ENCODE results near the gene SFMBT1. TPM values are rescaled to one million over a fixed set of nuclear protein-coding genes. Genes with fewer than 3 reads are reported as not detected.

SFMBT1 gene
- total RNA-seq, 1 experiment from 2014 or later: 22.2 TPM

- no peak overlapping the region for H3K4me3 ChIP-seq (ENCODE audit: insufficient read depth, low read depth, low read length)
- H3K27me3 ChIP-seq (ENCODE audit: control insufficient read depth, insufficient read depth, low read length): no peaks in the 10 kb centered on the region
- DNase-seq: no peak
- H3K36me3 ChIP-seq (replicated peaks; ENCODE audit: control insufficient read depth, insufficient read depth, low read length): no peaks in the 10 kb centered on the region
Observed at GRCh38 chr3:53078656-53079055, 32.8 kb upstream of the SFMBT1 start.

GRCh38 chr3:53077476-53078220 is 31.8 kb upstream of the SFMBT1 start:
- peak; percentile 15 for DNase-seq
- H3K4me3 ChIP-seq (ENCODE audit: insufficient read depth, low read depth, low read length): no peak overlapping the region
- no peaks in the 10 kb centered on the region for H3K36me3 ChIP-seq (replicated peaks; ENCODE audit: control insufficient read depth, insufficient read depth, low read length)
- H3K27me3 ChIP-seq (ENCODE audit: control insufficient read depth, insufficient read depth, low read length): no peaks in the 10 kb centered on the region

DNA sequence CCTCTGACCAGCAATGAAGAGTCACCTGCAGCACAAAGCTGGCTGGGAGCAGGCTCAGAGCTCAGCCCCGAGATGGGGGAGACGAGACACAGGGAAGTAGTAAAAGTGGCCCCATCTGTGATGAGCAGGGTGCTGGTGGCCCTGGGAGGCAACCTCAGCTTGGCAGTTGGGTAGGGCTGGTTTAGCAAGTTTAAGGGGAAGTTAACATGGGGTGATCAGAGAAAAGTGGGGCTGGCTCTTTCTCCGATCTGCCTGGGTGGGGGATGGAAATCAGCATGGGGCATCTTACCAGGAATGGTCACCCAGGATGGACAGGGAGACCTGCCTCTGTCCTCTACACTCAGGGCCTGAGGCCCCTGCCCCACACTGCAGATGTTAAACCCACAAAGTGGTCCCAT is 29.9 kb upstream of the SFMBT1 start:
- DNase-seq: peak; percentile 10
- no peak overlapping the region for H3K4me3 ChIP-seq (ENCODE audit: insufficient read depth, low read depth, low read length)
- no peaks in the 10 kb centered on the region for H3K27me3 ChIP-seq (ENCODE audit: control insufficient read depth, insufficient read depth, low read length)
- no peaks in the 10 kb centered on the region for H3K36me3 ChIP-seq (replicated peaks; ENCODE audit: control insufficient read depth, insufficient read depth, low read length)

DNA sequence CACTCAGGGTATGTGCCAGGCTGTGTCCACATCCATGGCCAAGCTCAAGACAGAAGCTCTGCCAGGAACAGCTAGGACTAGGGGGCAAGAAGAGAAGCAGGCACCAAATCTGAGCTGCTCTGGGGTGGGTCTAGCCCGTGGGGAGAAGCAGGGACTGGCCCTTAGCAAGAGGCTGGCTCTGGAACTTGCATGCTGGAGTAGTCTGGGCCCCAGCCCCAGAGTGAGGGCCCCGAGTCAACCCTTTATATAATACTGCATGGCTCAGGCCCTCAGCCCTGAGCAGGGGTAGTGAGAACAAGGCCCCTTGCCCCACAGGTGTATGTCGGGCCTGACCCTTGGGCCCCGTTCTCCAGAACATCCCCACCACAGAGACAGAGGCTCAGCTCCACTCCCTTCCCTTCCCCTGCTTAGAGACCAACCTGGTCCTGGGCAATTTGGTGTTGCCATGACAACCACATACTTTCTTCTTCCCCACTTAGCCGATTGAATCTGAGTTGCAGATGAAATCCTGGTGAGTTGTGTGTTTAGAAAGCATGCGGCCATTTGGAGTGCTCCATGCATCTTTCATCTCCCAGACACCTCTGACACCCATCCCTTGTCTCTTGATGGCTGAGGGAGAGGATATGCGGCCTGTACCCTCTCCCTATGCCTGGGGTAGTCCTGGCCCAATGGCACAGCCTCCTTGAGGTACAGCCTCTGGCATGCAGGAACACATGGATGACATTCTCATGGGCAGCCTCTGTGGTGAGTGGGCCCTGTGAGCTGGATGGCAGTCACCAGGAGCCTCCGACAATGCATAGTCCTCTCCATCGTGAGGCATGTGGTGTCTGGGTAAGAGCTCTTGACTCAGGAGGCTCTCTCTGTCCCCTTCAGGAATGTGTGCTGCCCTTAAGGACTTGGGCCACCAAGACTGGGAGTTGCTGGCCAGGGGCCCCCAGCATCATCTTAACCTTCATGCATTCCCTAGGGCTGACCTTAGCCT is 29.2 kb upstream of the SFMBT1 start:
- DNase-seq: peak; percentile 35
- H3K4me3 ChIP-seq (ENCODE audit: insufficient read depth, low read depth, low read length): no peak overlapping the region
- no peaks in the 10 kb centered on the region for H3K27me3 ChIP-seq (ENCODE audit: control insufficient read depth, insufficient read depth, low read length)
- H3K36me3 ChIP-seq (replicated peaks; ENCODE audit: control insufficient read depth, insufficient read depth, low read length): no peaks in the 10 kb centered on the region

DNA sequence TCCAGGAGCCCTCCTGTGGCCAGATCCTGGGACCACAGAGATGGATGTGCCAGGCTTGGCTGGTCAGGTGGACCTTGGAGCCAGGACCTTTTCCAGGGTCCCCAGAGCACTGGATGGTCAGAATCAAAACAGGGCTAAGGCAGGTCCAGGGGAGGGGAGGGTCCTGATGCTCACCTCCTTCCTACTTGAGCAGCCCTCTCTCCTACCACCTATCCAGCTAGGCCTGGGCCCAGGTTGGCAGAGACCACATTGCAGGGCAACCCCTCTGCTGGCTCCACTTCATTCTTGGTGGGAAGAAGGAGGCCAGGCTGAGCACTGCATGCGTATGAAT is 28.5 kb upstream of the SFMBT1 start:
- Histone ChIP-seq H3K4me3 (ENCODE audit: insufficient read depth, low read depth, low read length) (no peak overlapping the region), H3K27me3 (ENCODE audit: control insufficient read depth, insufficient read depth, low read length) (no peaks in the 10 kb centered on the region), H3K36me3 (replicated peaks; ENCODE audit: control insufficient read depth, insufficient read depth, low read length) (no peaks in the 10 kb centered on the region)
- peak; percentile 5 for DNase-seq

- peak; percentile 48 for DNase-seq
- Histone ChIP-seq H3K4me3 (ENCODE audit: insufficient read depth, low read depth, low read length) (no peak overlapping the region), H3K36me3 (replicated peaks; ENCODE audit: control insufficient read depth, insufficient read depth, low read length) (no peaks in the 10 kb centered on the region)
Observed at GRCh38 chr3:53073553-53074365, 27.9 kb upstream of the SFMBT1 start.

GRCh38 chr3:53072653-53073552 is 27.0 kb upstream of the SFMBT1 start:
- H3K4me3 ChIP-seq (ENCODE audit: insufficient read depth, low read depth, low read length): peak overlapping the region; percentile 44
- DNase-seq: peak; percentile 93
- no peaks in the 10 kb centered on the region for H3K27me3 ChIP-seq (ENCODE audit: control insufficient read depth, insufficient read depth, low read length)
- H3K36me3 ChIP-seq (replicated peaks; ENCODE audit: control insufficient read depth, insufficient read depth, low read length): no peaks in the 10 kb centered on the region

More at GRCh38 chr3:53073553-53074365, 27.9 kb upstream of the SFMBT1 start:
- H3K27me3 ChIP-seq (ENCODE audit: control insufficient read depth, insufficient read depth, low read length): no peaks in the 10 kb centered on the region

DNA sequence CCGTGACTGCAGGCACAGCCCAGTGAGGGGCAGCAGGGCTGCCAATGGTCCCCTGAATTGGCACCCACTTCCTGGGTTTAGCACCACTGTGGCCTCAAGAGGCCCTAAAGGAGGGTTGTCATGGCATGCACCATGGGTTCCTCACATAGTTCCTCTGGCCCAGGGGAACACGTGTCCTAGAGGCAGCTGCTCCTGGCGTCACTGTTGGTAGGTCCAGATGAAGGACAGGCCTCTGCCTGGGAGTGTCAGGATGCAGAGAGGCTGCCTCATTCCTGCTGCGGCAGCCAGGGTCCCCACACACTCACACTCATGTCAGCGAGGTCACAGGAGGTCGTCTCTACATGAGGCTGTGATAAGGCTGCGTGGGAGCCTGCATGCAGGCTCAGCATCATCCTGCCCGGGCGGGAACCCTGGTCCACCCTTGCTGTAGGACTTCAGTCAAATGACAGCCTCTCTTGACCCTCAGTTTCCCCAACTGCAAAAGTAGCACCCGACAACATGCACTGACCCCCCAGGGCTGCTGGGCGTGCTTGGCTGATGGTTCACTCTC is 26.1 kb upstream of the SFMBT1 start:
- H3K36me3 ChIP-seq (replicated peaks; ENCODE audit: control insufficient read depth, insufficient read depth, low read length): no peaks in the 10 kb centered on the region
- no peak overlapping the region for H3K4me3 ChIP-seq (ENCODE audit: insufficient read depth, low read depth, low read length)
- DNase-seq: no peak
- no peaks in the 10 kb centered on the region for H3K27me3 ChIP-seq (ENCODE audit: control insufficient read depth, insufficient read depth, low read length)

DNA sequence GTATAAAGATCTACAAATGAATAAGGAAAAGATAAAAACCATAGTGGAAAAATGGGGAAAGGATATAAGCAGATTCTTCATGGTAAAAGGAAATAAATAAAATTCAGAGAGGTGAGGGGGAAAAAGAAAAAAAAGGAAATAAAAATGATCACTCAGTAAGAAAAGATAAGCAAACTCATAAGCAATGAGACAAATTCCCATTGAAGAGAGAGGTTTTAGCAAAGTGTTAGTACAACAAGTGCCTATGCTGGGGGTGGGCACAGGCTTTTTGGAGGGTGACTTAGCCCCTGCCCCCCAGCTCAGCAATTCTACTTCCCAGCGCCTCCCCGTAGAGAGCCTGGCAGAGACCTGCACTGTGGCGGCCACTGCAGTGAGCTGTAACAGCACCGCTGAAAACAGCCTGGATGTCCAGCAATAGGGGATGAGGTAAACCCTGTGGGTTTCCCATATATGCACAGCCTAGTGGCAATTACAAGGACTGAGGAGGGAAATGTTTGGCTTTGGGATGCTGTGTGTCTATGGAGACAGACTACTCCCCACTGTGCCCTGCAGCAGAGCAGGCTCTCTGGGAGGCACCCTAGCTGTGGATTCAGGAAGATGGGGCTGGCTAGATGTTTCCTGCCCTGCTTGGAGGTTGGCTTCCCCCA is 23.7 kb upstream of the SFMBT1 start:
- DNase-seq: peak; percentile 39
- H3K27me3 ChIP-seq (ENCODE audit: control insufficient read depth, insufficient read depth, low read length): no peaks in the 10 kb centered on the region
- H3K36me3 ChIP-seq (replicated peaks; ENCODE audit: control insufficient read depth, insufficient read depth, low read length): no peaks in the 10 kb centered on the region
- no peak overlapping the region for H3K4me3 ChIP-seq (ENCODE audit: insufficient read depth, low read depth, low read length)

DNA sequence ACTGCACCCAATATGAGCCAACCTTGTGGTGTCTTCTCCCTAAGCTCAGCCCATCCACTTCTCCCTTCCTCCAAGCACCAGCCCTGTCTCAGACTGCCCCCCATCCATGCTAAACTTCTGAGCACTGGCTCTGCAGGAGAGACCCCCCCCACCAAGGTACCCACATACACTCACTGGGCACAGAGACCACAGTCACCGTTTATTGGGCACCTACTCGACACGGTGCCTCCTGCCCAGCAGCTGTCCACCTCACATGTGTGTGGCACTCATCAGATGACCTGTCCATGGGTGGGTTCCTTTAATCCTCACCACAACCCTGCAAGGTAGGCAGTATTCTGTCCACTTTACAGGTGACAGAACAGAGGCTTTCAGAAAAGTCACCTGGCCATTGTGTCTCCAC is 22.3 kb upstream of the SFMBT1 start:
- DNase-seq: peak; percentile 5
- Histone ChIP-seq H3K36me3 (replicated peaks; ENCODE audit: control insufficient read depth, insufficient read depth, low read length) (no peaks in the 10 kb centered on the region), H3K4me3 (ENCODE audit: insufficient read depth, low read depth, low read length) (no peak overlapping the region), H3K27me3 (ENCODE audit: control insufficient read depth, insufficient read depth, low read length) (no peaks in the 10 kb centered on the region)

- H3K27me3 ChIP-seq (ENCODE audit: control insufficient read depth, insufficient read depth, low read length): no peaks in the 10 kb centered on the region
- DNase-seq: peak; percentile 13
- no peaks in the 10 kb centered on the region for H3K36me3 ChIP-seq (replicated peaks; ENCODE audit: control insufficient read depth, insufficient read depth, low read length)
- H3K4me3 ChIP-seq (ENCODE audit: insufficient read depth, low read depth, low read length): no peak overlapping the region
Observed at GRCh38 chr3:53067567-53067966, 21.7 kb upstream of the SFMBT1 start.

- H3K27me3 ChIP-seq (ENCODE audit: control insufficient read depth, insufficient read depth, low read length): no peaks in the 10 kb centered on the region
- H3K36me3 ChIP-seq (replicated peaks; ENCODE audit: control insufficient read depth, insufficient read depth, low read length): no peaks in the 10 kb centered on the region
- peak; percentile 6 for DNase-seq
- H3K4me3 ChIP-seq (ENCODE audit: insufficient read depth, low read depth, low read length): no peak overlapping the region
Observed at GRCh38 chr3:53065841-53066480, 20.1 kb upstream of the SFMBT1 start.

GRCh38 chr3:53062905-53063304 is 17.0 kb upstream of the SFMBT1 start:
- Histone ChIP-seq H3K4me3 (ENCODE audit: insufficient read depth, low read depth, low read length) (no peak overlapping the region), H3K36me3 (replicated peaks; ENCODE audit: control insufficient read depth, insufficient read depth, low read length) (no peaks in the 10 kb centered on the region), H3K27me3 (ENCODE audit: control insufficient read depth, insufficient read depth, low read length) (no peaks in the 10 kb centered on the region)
- DNase-seq: no peak
